NT2/D1 (cell line): Measurements from ENCODE around the gene DOCK10.

Experiments used
- SUZ12 ChIP-seq: IDR thresholded peaks from 2 replicates; pipeline ENCODE4 v1.6.1; 2011; ENCODE audit not compliant: insufficient read length, insufficient read depth; ENCODE audit errors: extremely low read depth
- YY1 ChIP-seq: IDR thresholded peaks from 2 replicates; pipeline ENCODE4 v1.6.1; 2011; ENCODE audit not compliant: insufficient read length, insufficient read depth
- ZNF274 ChIP-seq: IDR thresholded peaks from 2 replicates; pipeline ENCODE4 v1.6.1; 2011; ENCODE audit warnings: mild to moderate bottlenecking, low read depth, low read length

DNA sequence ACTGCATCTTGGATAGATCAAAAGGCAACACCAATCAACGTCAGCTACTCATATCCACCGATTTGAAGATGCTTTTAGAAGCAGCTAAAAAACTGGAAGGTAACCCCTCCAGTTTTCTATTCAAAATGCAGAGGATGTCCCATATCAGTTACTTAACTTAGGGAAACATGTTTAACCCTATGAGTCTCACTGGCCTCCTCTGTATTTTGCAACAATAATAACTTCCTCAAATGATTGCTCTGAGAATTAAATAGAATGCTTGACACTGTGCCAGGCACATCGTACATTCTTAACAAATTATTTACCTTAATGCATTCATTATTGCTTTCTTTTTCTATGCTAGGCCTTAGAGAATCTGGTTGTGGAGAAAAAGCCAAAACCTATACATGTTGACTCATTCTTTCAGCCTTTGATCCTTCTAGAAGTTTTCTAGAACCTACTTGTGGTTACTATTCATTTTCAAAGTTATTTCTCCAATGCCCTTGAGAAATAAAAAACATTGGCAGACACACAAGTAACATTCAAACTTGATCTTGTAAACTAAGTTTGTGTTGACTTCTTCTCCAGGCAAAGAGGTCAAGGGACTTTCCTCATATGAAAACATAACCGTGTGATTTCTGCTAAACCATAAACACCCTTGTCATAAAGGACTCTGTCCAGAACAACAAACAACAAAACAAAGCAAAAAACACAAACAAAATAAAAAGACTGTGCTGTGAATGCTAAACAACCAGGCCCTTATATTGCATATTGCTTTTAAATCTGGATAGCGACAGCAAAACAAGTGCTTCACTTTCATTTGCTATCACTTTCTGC lies 4.6 kb downstream of the DOCK10 start:
- TF ChIP-seq SUZ12 = no peak
- no peak for TF ChIP-seq YY1
- TF ChIP-seq ZNF274 = no peak
